IPS-18a (cell line): Measurements from ENCODE around the gene FBXO28.

Source experiments
- H3K27ac ChIP-seq: one replicate; pipeline ENCODE4 v1.5.1; 2013; ENCODE audit warnings: low read length
- H3K27me3 ChIP-seq: one replicate; pipeline ENCODE4 v1.6.1; 2013; ENCODE audit warnings: mild to moderate bottlenecking, low read length; ENCODE audit not compliant: control insufficient read depth, insufficient read depth
- H3K36me3 ChIP-seq: one replicate; pipeline ENCODE4 v1.6.1; 2013; ENCODE audit warnings: low read depth, low read length; ENCODE audit not compliant: control insufficient read depth
- H3K4me1 ChIP-seq: one replicate; pipeline ENCODE4 v1.6.1; 2013; ENCODE audit warnings: low read depth, low read length; ENCODE audit not compliant: control insufficient read depth
- H3K4me3 ChIP-seq: one replicate; pipeline ENCODE4 v1.5.1; 2013; ENCODE audit warnings: low read length
- H3K9ac ChIP-seq: one replicate; pipeline ENCODE4 v1.6.1; 2013; ENCODE audit warnings: mild to moderate bottlenecking, low read length, moderate library complexity
- H3K9me3 ChIP-seq: one replicate; pipeline ENCODE4 v1.6.1; 2013; ENCODE audit warnings: low read depth, low read length; ENCODE audit not compliant: control insufficient read depth

Gene FBXO28

DNA sequence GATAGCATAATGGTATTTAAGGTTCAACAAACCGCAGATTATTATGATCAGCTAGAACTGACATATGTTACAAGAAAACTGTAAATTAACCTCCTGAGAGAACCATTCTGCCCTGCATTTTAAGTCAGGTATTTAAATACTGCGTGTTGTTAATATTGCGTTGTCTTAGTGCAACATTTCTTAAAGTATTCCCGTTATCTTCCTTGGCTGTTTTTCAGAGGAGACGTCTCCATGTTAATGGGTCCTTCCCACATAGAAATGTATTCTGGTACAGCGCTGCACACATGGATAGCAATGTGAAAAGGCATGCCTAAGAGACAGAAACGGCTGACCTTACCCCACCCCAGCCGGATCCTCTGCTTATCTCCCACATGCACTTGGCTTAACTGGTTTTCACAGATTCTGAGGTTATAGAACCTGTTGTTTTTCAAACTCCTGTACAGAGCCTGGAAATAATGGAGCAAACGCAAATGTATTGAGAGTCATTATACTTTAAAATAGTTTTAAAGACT, 46.3 kb downstream of the FBXO28 start:
- H3K27ac ChIP-seq: no peak overlapping the region
- peaks cover 42% of the 10 kb centered on the region for H3K36me3 ChIP-seq
- no peaks in the 10 kb centered on the region for H3K27me3 ChIP-seq
- no peak overlapping the region for H3K9ac ChIP-seq
- H3K4me3 ChIP-seq: no peak overlapping the region
- H3K9me3 ChIP-seq: no peaks in the 10 kb centered on the region
- peaks cover 10% of the 10 kb centered on the region for H3K4me1 ChIP-seq

GRCh38 chr1:224162768-224163167, 48.9 kb downstream of the FBXO28 start:
- Histone ChIP-seq H3K9ac (no peak overlapping the region), H3K4me3 (no peak overlapping the region), H3K4me1 (peaks cover 10% of the 10 kb centered on the region), H3K27ac (no peak overlapping the region), H3K27me3 (no peaks in the 10 kb centered on the region), H3K9me3 (no peaks in the 10 kb centered on the region), H3K36me3 (peaks cover 28% of the 10 kb centered on the region)

DNA sequence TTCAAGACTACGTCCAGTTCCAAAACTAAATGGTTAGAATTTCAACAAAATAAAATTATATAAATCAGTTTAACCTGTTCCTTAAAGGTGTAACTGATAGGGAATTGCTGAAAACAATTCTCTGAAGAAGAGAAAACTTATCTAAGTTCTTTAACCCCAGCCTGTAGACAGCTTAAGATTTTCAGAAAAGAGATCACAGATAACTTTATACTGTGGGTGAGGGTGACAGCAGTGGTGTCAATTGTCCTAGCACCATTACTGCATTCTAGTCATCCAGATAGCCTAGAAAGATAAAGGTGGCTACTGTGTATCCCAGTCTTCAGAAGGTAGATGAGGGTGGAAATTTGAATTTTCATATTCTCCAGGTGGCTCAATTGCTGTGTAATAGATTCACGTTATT, 49.4 kb downstream of the FBXO28 start:
- peaks cover 10% of the 10 kb centered on the region for H3K4me1 ChIP-seq
- peak overlapping the region; percentile 46 for H3K27ac ChIP-seq
- no peaks in the 10 kb centered on the region for H3K9me3 ChIP-seq
- no peaks in the 10 kb centered on the region for H3K27me3 ChIP-seq
- H3K36me3 ChIP-seq: peaks cover 23% of the 10 kb centered on the region
- H3K4me3 ChIP-seq: no peak overlapping the region
- no peak overlapping the region for H3K9ac ChIP-seq

GRCh38 chr1:224168859-224169380, 55.0 kb downstream of the FBXO28 start:
- H3K9me3 ChIP-seq: no peaks in the 10 kb centered on the region
- peaks cover 14% of the 10 kb centered on the region for H3K4me1 ChIP-seq
- no peaks in the 10 kb centered on the region for H3K27me3 ChIP-seq
- H3K4me3 ChIP-seq: no peak overlapping the region
- H3K27ac ChIP-seq: no peak overlapping the region
- H3K9ac ChIP-seq: no peak overlapping the region
- no peaks in the 10 kb centered on the region for H3K36me3 ChIP-seq

GRCh38 chr1:224169718-224170270, 55.9 kb downstream of the FBXO28 start:
- Histone ChIP-seq H3K4me3 (no peak overlapping the region), H3K9ac (no peak overlapping the region), H3K4me1 (peaks cover 7% of the 10 kb centered on the region), H3K27me3 (no peaks in the 10 kb centered on the region), H3K9me3 (no peaks in the 10 kb centered on the region), H3K27ac (no peak overlapping the region), H3K36me3 (no peaks in the 10 kb centered on the region)

GRCh38 chr1:224170343-224170742, 56.4 kb downstream of the FBXO28 start:
- no peaks in the 10 kb centered on the region for H3K36me3 ChIP-seq
- no peaks in the 10 kb centered on the region for H3K9me3 ChIP-seq
- H3K4me3 ChIP-seq: no peak overlapping the region
- no peak overlapping the region for H3K9ac ChIP-seq
- H3K27ac ChIP-seq: no peak overlapping the region
- H3K4me1 ChIP-seq: peaks cover 7% of the 10 kb centered on the region
- H3K27me3 ChIP-seq: no peaks in the 10 kb centered on the region

GRCh38 chr1:224170748-224171478, 57.0 kb downstream of the FBXO28 start:
- Histone ChIP-seq H3K27me3 (no peaks in the 10 kb centered on the region), H3K27ac (no peak overlapping the region), H3K9me3 (no peaks in the 10 kb centered on the region), H3K4me1 (peaks cover 7% of the 10 kb centered on the region), H3K9ac (no peak overlapping the region), H3K4me3 (no peak overlapping the region), H3K36me3 (no peaks in the 10 kb centered on the region)

- H3K4me3 ChIP-seq: no peak overlapping the region
- no peaks in the 10 kb centered on the region for H3K9me3 ChIP-seq
- H3K27me3 ChIP-seq: no peaks in the 10 kb centered on the region
- peaks cover 7% of the 10 kb centered on the region for H3K4me1 ChIP-seq
- H3K9ac ChIP-seq: no peak overlapping the region
- no peaks in the 10 kb centered on the region for H3K36me3 ChIP-seq
- H3K27ac ChIP-seq: no peak overlapping the region
These were observed 58.3 kb downstream of the FBXO28 start for GRCh38 chr1:224172229-224172628.

GRCh38 chr1:224173523-224173922, 59.6 kb downstream of the FBXO28 start:
- H3K36me3 ChIP-seq: no peaks in the 10 kb centered on the region
- no peak overlapping the region for H3K4me3 ChIP-seq
- H3K27me3 ChIP-seq: no peaks in the 10 kb centered on the region
- no peak overlapping the region for H3K27ac ChIP-seq
- H3K9ac ChIP-seq: no peak overlapping the region
- H3K4me1 ChIP-seq: peaks cover 7% of the 10 kb centered on the region
- H3K9me3 ChIP-seq: no peaks in the 10 kb centered on the region

- Histone ChIP-seq H3K27ac (no peak overlapping the region), H3K4me3 (peak overlapping the region; percentile 39), H3K27me3 (no peaks in the 10 kb centered on the region), H3K4me1 (peaks cover under 1% of the 10 kb centered on the region), H3K36me3 (no peaks in the 10 kb centered on the region), H3K9ac (no peak overlapping the region), H3K9me3 (no peaks in the 10 kb centered on the region)
These were observed 61.7 kb downstream of the FBXO28 start for GRCh38 chr1:224175617-224176016.

DNA sequence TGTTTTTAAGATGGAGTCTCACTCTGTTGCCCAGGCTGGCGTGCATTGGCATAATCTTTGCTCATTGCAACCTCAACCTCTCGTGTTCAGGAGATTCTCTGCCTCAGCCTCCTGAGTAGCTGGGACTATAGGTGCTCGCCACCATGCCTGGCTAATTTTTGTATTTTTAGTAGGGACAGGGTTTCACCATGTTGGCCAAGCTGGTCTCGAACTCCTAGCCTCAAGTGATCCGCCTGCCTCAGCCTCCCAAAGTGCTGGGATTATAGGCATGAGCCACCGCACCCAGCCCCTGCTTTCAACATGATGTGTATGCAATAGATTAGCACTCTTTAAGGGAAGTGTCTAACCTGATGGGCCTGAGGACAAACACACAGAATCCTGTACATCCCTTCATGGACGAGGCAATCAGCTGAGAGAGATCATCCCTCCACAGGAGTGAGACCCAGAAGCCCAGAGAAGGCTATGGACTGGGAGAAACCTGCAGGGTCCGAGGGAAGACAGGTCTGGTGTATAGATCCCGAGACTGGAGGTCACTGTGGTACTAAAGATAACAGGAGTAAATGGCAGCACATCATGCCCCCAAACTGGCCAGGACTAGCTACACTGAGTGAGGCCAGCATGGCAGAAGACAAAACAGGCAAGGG, 63.6 kb downstream of the FBXO28 start:
- Histone ChIP-seq H3K4me3 (no peak overlapping the region), H3K27ac (no peak overlapping the region), H3K36me3 (no peaks in the 10 kb centered on the region), H3K9ac (no peak overlapping the region), H3K4me1 (no peaks in the 10 kb centered on the region), H3K27me3 (no peaks in the 10 kb centered on the region), H3K9me3 (no peaks in the 10 kb centered on the region)
